Measurements from ENCODE around the gene SORBS1. TPM values are rescaled to one million over a fixed set of nuclear protein-coding genes. Genes with fewer than 3 reads are reported as not detected.

SORBS1 gene
- total RNA-seq, 1 experiment from 2014 or later, result 4.1 TPM

GRCh38 chr10:95505641-95506040, 55.5 kb downstream of the SORBS1 start:
- Histone ChIP-seq H3K4me3 (ENCODE audit: low read length) (no peak overlapping the region), H3K4me1 (ENCODE audit: insufficient read depth, low read length) (no peaks in the 10 kb centered on the region), H3K9me3 (ENCODE audit: low read length) (no peaks in the 10 kb centered on the region), H3K9me2 (replicated peaks; ENCODE audit: low read length) (no peaks in the 10 kb centered on the region), H3K9ac (ENCODE audit: low read length) (no peak overlapping the region), H3F3A (ENCODE audit: low read length, unreplicated experiment) (no peaks in the 10 kb centered on the region), H3K36me3 (ENCODE audit: low read depth, low read length) (no peaks in the 10 kb centered on the region), H3K79me2 (ENCODE audit: low read length) (no peaks in the 10 kb centered on the region), H3K4me2 (ENCODE audit: low read length) (no peak overlapping the region), H4K20me1 (ENCODE audit: low read length) (no peaks in the 10 kb centered on the region), H3K27ac (ENCODE audit: low read length) (no peak overlapping the region), H3K27me3 (ENCODE audit: low read length) (no peaks in the 10 kb centered on the region), H2AFZ (ENCODE audit: low read length) (no peak overlapping the region)
- ChIA-PET CTCF (no interaction called here), POLR2A (ENCODE audit: unreplicated experiment) (no interaction called here)
- BruUV-seq (replicated peaks), result no TSS peak
- TF ChIP-seq EZH2 (IDR thresholded peaks at IDR 0.05; ENCODE audit: low read length, unreplicated experiment), result no peak
- no peak for TF ChIP-seq EZH2phosphoT487 (IDR thresholded peaks at IDR 0.05; ENCODE audit: borderline replicate concordance, low read length)
- TF ChIP-seq CTCF (conservative IDR thresholded peaks at IDR 0.05; ENCODE audit: low read depth, low read length), result no peak
- intact Hi-C loops (cut with micrococcal nuclease), result no loop called here
- ATAC-seq (no peak), DNase-seq (no peak)

DNA sequence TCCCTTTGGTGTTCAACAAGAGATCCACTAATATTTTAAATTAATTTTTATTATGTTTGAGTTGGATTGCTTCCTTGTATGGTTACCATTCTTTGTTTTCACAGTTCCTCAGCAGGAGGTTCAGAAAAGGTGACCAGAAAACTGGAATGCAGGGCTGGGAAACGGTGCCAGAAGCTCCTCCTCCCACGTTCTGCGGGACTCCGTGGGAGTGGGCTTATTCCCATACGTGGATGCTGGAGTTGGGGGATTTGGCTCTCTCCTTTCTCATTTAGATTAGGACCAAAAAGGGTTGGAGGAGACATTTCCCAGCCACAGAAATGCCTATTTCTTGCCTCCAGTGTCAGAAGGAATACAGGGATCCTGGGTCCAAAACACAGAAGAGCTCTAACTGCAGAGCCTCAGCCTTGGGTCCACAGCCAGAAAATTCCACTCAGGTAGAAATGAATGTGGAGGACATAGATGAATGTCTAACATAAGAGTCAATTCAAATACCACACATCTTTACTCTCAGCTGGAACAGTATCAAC, 56.0 kb downstream of the SORBS1 start:
- ATAC-seq (no peak), DNase-seq (no peak)
- no peak overlapping the region for H2AFZ ChIP-seq (ENCODE audit: low read length)
- H3K4me2 ChIP-seq (ENCODE audit: low read length), result no peak overlapping the region
- H3K36me3 ChIP-seq (ENCODE audit: low read depth, low read length), result no peaks in the 10 kb centered on the region
- H3K79me2 ChIP-seq (ENCODE audit: low read length), result no peaks in the 10 kb centered on the region
- BruUV-seq (replicated peaks), result no TSS peak
- no peaks in the 10 kb centered on the region for H3K27me3 ChIP-seq (ENCODE audit: low read length)
- TF ChIP-seq EZH2 (IDR thresholded peaks at IDR 0.05; ENCODE audit: low read length, unreplicated experiment), result no peak
- TF ChIP-seq CTCF (conservative IDR thresholded peaks at IDR 0.05; ENCODE audit: low read depth, low read length), result no peak
- TF ChIP-seq EZH2phosphoT487 (IDR thresholded peaks at IDR 0.05; ENCODE audit: borderline replicate concordance, low read length), result no peak
- H3F3A ChIP-seq (ENCODE audit: low read length, unreplicated experiment), result no peaks in the 10 kb centered on the region
- no peak overlapping the region for H3K27ac ChIP-seq (ENCODE audit: low read length)
- H3K9me3 ChIP-seq (ENCODE audit: low read length), result no peaks in the 10 kb centered on the region
- no peaks in the 10 kb centered on the region for H4K20me1 ChIP-seq (ENCODE audit: low read length)
- intact Hi-C loops (cut with micrococcal nuclease), result no loop called here
- no peaks in the 10 kb centered on the region for H3K9me2 ChIP-seq (replicated peaks; ENCODE audit: low read length)
- ChIA-PET POLR2A (ENCODE audit: unreplicated experiment) (no interaction called here), CTCF (no interaction called here)
- no peak overlapping the region for H3K4me3 ChIP-seq (ENCODE audit: low read length)
- H3K4me1 ChIP-seq (ENCODE audit: insufficient read depth, low read length), result no peaks in the 10 kb centered on the region
- H3K9ac ChIP-seq (ENCODE audit: low read length), result no peak overlapping the region

GRCh38 chr10:95504246-95504691, 56.9 kb downstream of the SORBS1 start:
- Histone ChIP-seq H4K20me1 (ENCODE audit: low read length) (no peaks in the 10 kb centered on the region), H3K4me2 (ENCODE audit: low read length) (no peak overlapping the region), H3K4me1 (ENCODE audit: insufficient read depth, low read length) (no peaks in the 10 kb centered on the region), H3F3A (ENCODE audit: low read length, unreplicated experiment) (no peaks in the 10 kb centered on the region), H3K27me3 (ENCODE audit: low read length) (no peaks in the 10 kb centered on the region), H3K9ac (ENCODE audit: low read length) (no peak overlapping the region), H3K27ac (ENCODE audit: low read length) (no peak overlapping the region), H3K4me3 (ENCODE audit: low read length) (no peak overlapping the region), H3K9me3 (ENCODE audit: low read length) (no peaks in the 10 kb centered on the region), H2AFZ (ENCODE audit: low read length) (no peak overlapping the region), H3K36me3 (ENCODE audit: low read depth, low read length) (no peaks in the 10 kb centered on the region), H3K9me2 (replicated peaks; ENCODE audit: low read length) (no peaks in the 10 kb centered on the region), H3K79me2 (ENCODE audit: low read length) (no peaks in the 10 kb centered on the region)
- no peak for DNase-seq
- no TSS peak for BruUV-seq (replicated peaks)
- POLR2A ChIA-PET (ENCODE audit: unreplicated experiment), result interaction anchor here (0.6 kb wide), 2 partner anchors 38 to 93 kb away, joined by 3 to 9 read pairs; no protein-coding TSS in a partner anchor
- CTCF ChIA-PET, result no interaction called here
- no peak for TF ChIP-seq EZH2phosphoT487 (IDR thresholded peaks at IDR 0.05; ENCODE audit: borderline replicate concordance, low read length)
- TF ChIP-seq CTCF (conservative IDR thresholded peaks at IDR 0.05; ENCODE audit: low read depth, low read length), result no peak
- no peak for TF ChIP-seq EZH2 (IDR thresholded peaks at IDR 0.05; ENCODE audit: low read length, unreplicated experiment)
- intact Hi-C loops (cut with micrococcal nuclease), result no loop called here
- ATAC-seq, result no peak
